Heart left ventricle (tissue), 16 donors: ENCODE data around the gene CHST9. TPM values are rescaled to one million over a fixed set of nuclear protein-coding genes. Genes with fewer than 3 reads are reported as not detected.
"Not testable (repeated sequence)": the region's sequence is repeated elsewhere in the genome, so short reads cannot be mapped to it uniquely, and the experiment has no call there.

Experiments
- ATAC-seq, 4 donors: fragments of 200-7000 bp; cut with Tn5 transposase; one replicate each; pipeline ENCODE4 v1.9.1; 2020 to 2022; ENCODE audit warnings: moderate library complexity in 4 of 4, mild to moderate bottlenecking in 3 of 4, moderate number of reproducible peaks in 1 of 4
- DNase-seq, 5 donors: peaks; one replicate each; pipeline ENCODE4 v3.0.0-alpha.2; 2020
- H3K27ac ChIP-seq, 12 donors: fragments of 200-600 bp; sonication (generic) in 4 of 12; one replicate each; pipeline versions ENCODE4 v1.5.0 to v1.8.0; 2016 to 2022; ENCODE audit warnings: mild to moderate bottlenecking in 2 of 12
- H3K27me3 ChIP-seq, 9 donors: fragments of 200-600 bp; sonication (generic) in 2 of 9; one replicate each; pipeline versions ENCODE4 v1.5.1 to v1.8.0; 2016 to 2022; ENCODE audit warnings: mild to moderate bottlenecking in 3 of 9
- H3K36me3 ChIP-seq, 9 donors: fragments of 200-600 bp; sonication (generic) in 2 of 9; one replicate each; pipeline versions ENCODE4 v1.5.0 to v1.8.0; 2018 to 2022; ENCODE audit warnings: mild to moderate bottlenecking in 2 of 9
- H3K4me1 ChIP-seq, 12 donors: fragments of 200-600 bp; sonication (generic) in 4 of 12; one replicate each; pipeline versions ENCODE4 v1.5.0 to v1.8.0; 2016 to 2022; ENCODE audit warnings: mild to moderate bottlenecking in 3 of 12
- H3K4me3 ChIP-seq, 12 donors: fragments of 200-600 bp; sonication (generic) in 4 of 12; one replicate each; pipeline versions ENCODE4 v1.5.0 to v1.8.0; 2017 to 2022; ENCODE audit warnings: mild to moderate bottlenecking in 9 of 12, moderate library complexity in 4 of 12
- H3K9me3 ChIP-seq, 12 donors: fragments of 200-600 bp; sonication (generic) in 4 of 12; one replicate each; pipeline versions ENCODE4 v1.5.0 to v1.8.0; 2016 to 2022; ENCODE audit warnings: mild to moderate bottlenecking in 1 of 12
- CTCF ChIP-seq, 12 donors: fragments of 200-600 bp; sonication (generic) in 4 of 12; IDR thresholded peaks; one replicate each; pipeline versions ENCODE4 v1.5.0 to v1.8.0; 2018 to 2022; ENCODE audit warnings: antibody characterized with exemption in 12 of 12, mild to moderate bottlenecking in 5 of 12
- POLR2A ChIP-seq, 2 donors: fragments of 450-650 bp; IDR thresholded peaks; one replicate each; pipeline ENCODE4 v1.6.1; 2017; ENCODE audit warnings: antibody characterized with exemption in 2 of 2, mild to moderate bottlenecking in 2 of 2, moderate library complexity in 2 of 2
- WGBS, 4 donors: extraction: QIAGEN DNeasy Blood & Tissue Kit in 2 of 4; methylation state at CpG; one replicate each; pipeline versions ENCODE4 v1.1.5 to v1.1.7; 2013 to 2018; 5-methylcytosine and 5-hydroxymethylcytosine counted together
- intact Hi-C, 10 donors: fragments of 100-400 bp; cut with DNase I; formaldehyde crosslinking; loops; one replicate each; pipeline versions ENCODE4 v1.11.1 to v1.14.2; 2022
- polyA plus RNA-seq, 2 donors: library from polyadenylated mRNA; stranded (reverse); fragments of 200-250 nt; gene quantifications; one replicate each; pipeline ENCODE4 v1.2.3, GENCODE V29; 2013
- total RNA-seq, 9 donors: library from RNA; depleted of rRNA in 2 of 9; stranded (reverse); fragments of >200 nt in 2 of 9; fragmentation: NEBNext Ultra II Directional in 3 of 9; extraction: Animal tissue kit (Norgen Biotek cat#: 25700) in 3 of 9; gene quantifications; one replicate each; pipeline versions ENCODE4 v1.1.0 to v1.2.4, GENCODE V29; 2016 to 2023
- donor health status: ischemic (EF 13 %, LVEDD 7.1; RV severe dilation, severe dysfunction).
- donor health status: healthy with polysubstance abuse.
- donor health status: DM: no; HTN: yes; CAD: no.
- donor health status: DM: no; HTN: no; CAD: no.
- donor health status: ischemic (EF 25% LVEDD 6.9; RV normal size, moderate dysfunction).
- donor health status: ischemic (EF 25% LVEDD 5.7; RV mildly dilated, moderate dysfunction).
- donor health status: healthy.
- donor health status: DM: yes; HTN: yes; CAD: no.
- donor health status: ischemic (EF 35%, LVEDD 5.7; RV mildly dilated, moderate dysfunction).
- donor health status: nonischemic (EF 11% LVEDD 7.7; RV severe dilation, severe dysfunction).
- donor health status: DM: yes; HTN: yes; CAD: no.
- donor health status: PGD.
- donor health status: ischemic (EF 29% LVEDD 5.4; RV normal size, mild dysfunction).
- donor health status: nonischemic (EF 23%, LVEDD 6.1; RV moderate dilation, normal function).

Gene CHST9
- total and polyA plus RNA-seq, 11 donors = 0.03 to 20.2 (median 4.1) TPM

GRCh38 chr18:27171993-27172392 lies 13.1 kb downstream of the CHST9 start:
- Histone ChIP-seq H3K4me3 (no peak overlapping the region), H3K36me3 (no peaks in the 10 kb centered on the region), H3K4me1 (no peaks in the 10 kb centered on the region), H3K27ac (no peak overlapping the region), H3K27me3 (no peaks in the 10 kb centered on the region), H3K9me3 (peaks cover 0 to 6% (median 0%) of the 10 kb centered on the region in 12 donors)
- no peak for TF ChIP-seq POLR2A (IDR thresholded peaks at IDR 0.05)
- TF ChIP-seq CTCF (IDR thresholded peaks at IDR 0.05) = no peak
- WGBS, 4 donors = 41 to 56% (median 51%) methylated on average over 1 of the region's 1 CpG
- no peak for DNase-seq
- ATAC-seq = no peak
- intact Hi-C loops = no loop called here

GRCh38 chr18:27165412-27165811 lies 19.7 kb downstream of the CHST9 start:
- ATAC-seq (peak in 1 of 4 donors; percentile 90), DNase-seq (no peak)
- H3K36me3 ChIP-seq = no peaks in the 10 kb centered on the region
- intact Hi-C loops = no loop called here
- H3K4me3 ChIP-seq = peak overlapping the region in 1 of 12 donors; percentile 24
- peak overlapping the region in 5 of 12 donors; percentile 5 to 51 (median 41) for H3K27ac ChIP-seq
- H3K4me1 ChIP-seq = no peaks in the 10 kb centered on the region
- peaks cover 0 to 24% (median 0%) of the 10 kb centered on the region in 12 donors for H3K9me3 ChIP-seq
- 52 to 69% (median 56%) methylated on average over 1 of the region's 1 CpG for WGBS, 4 donors
- no peaks in the 10 kb centered on the region for H3K27me3 ChIP-seq
- no peak for TF ChIP-seq POLR2A (IDR thresholded peaks at IDR 0.05)
- TF ChIP-seq CTCF (IDR thresholded peaks at IDR 0.05) = no peak

GRCh38 chr18:27164905-27165304 lies 20.2 kb downstream of the CHST9 start:
- Histone ChIP-seq H3K27me3 (no peaks in the 10 kb centered on the region), H3K9me3 (peaks cover 0 to 23% (median 0%) of the 10 kb centered on the region in 12 donors), H3K4me1 (no peaks in the 10 kb centered on the region), H3K36me3 (no peaks in the 10 kb centered on the region), H3K4me3 (no peak overlapping the region), H3K27ac (peak overlapping the region in 1 of 12 donors; percentile 41)
- DNase-seq (no peak), ATAC-seq (peak in 1 of 4 donors; percentile 92)
- TF ChIP-seq CTCF (IDR thresholded peaks at IDR 0.05) (no peak), POLR2A (IDR thresholded peaks at IDR 0.05) (no peak)
- 60 to 70% (median 66%) methylated on average over 3 of the region's 3 CpGs for WGBS, 4 donors
- intact Hi-C loops = no loop called here

- H3K36me3 ChIP-seq, intact Hi-C loops: not testable (repeated sequence)
Measured at GRCh38 chr18:27163197-27163716, 21.9 kb downstream of the CHST9 start.

GRCh38 chr18:27149240-27149639 lies 35.9 kb downstream of the CHST9 start:
- not testable (repeated sequence) for H3K27ac ChIP-seq, H3K4me3 ChIP-seq, DNase-seq, H3K27me3 ChIP-seq, H3K4me1 ChIP-seq, H3K36me3 ChIP-seq, ATAC-seq
- 37 to 64% (median 59%) methylated on average over 5 of the region's 5 CpGs for WGBS, 4 donors
- intact Hi-C loops = loop anchor here in 2 of 10 donors (10.0 kb wide), 1 partner anchor 94 kb away; no protein-coding TSS in a partner anchor
- peaks cover 0 to 20% (median 2%) of the 10 kb centered on the region in 12 donors for H3K9me3 ChIP-seq

More at GRCh38 chr18:27163197-27163716, 21.9 kb downstream of the CHST9 start:
- WGBS, 4 donors = 84 to 90% (median 89%) methylated on average over 11 to 12 of the region's 12 CpGs
- H3K4me1 ChIP-seq, ATAC-seq, DNase-seq, H3K4me3 ChIP-seq, H3K27ac ChIP-seq, H3K27me3 ChIP-seq: not testable (repeated sequence)
- TF ChIP-seq CTCF (IDR thresholded peaks at IDR 0.05) = peak in 1 of 12 donors; percentile 9
- H3K9me3 ChIP-seq = peaks cover 0 to 23% (median 0%) of the 10 kb centered on the region in 12 donors
